ENCODE data around the gene INPP5A. TPM values are rescaled to one million over a fixed set of nuclear protein-coding genes. Genes with fewer than 3 reads are reported as not detected.

INPP5A gene
- total and polyA plus RNA-seq, 2 donors (not counting 1 experiment from before 2014, with no cell fraction given), result 9.3 to 87.8 TPM

GRCh38 chr10:132574288-132574687 lies 36.7 kb downstream of the INPP5A start:
- POLR2A ChIA-PET, result no interaction called here
- H3K4me1 ChIP-seq (ENCODE audit: control insufficient read depth in 2 of 2, insufficient read depth in 2 of 2, low read length in 2 of 2), result peaks cover 55 to 77% of the 10 kb centered on the region in 2 donors
- CTCF ChIA-PET, result interaction anchor here (1.1 kb wide), 1 partner anchor 81 kb away, joined by 3 read pairs; no protein-coding TSS in a partner anchor

More at GRCh38 chr10:132574288-132574687, 36.7 kb downstream of the INPP5A start:
- Histone ChIP-seq H3K9ac (ENCODE audit: low read length) (no peak overlapping the region), H3K36me3 (replicated peaks in 1 of 2; ENCODE audit: control extremely low read depth in 1 of 2, control insufficient read depth in 1 of 2, extremely low read depth in 1 of 2, insufficient read depth in 2 of 2, low read length in 1 of 2) (no peaks in the 10 kb centered on the region), H3K27ac (ENCODE audit: low read length in 2 of 2) (no peak overlapping the region), H3K9me3 (ENCODE audit: control extremely low read depth in 1 of 3, control insufficient read depth in 2 of 3, insufficient read depth in 1 of 3, low read length in 2 of 3) (no peaks in the 10 kb centered on the region), H3K27me3 (replicated peaks in 1 of 4; ENCODE audit: control extremely low read depth in 1 of 4, control insufficient read depth in 3 of 4, insufficient read depth in 4 of 4, low read length in 3 of 4) (no peaks in the 10 kb centered on the region), H3K79me2 (ENCODE audit: control insufficient read depth, insufficient read depth, low read length) (peaks cover 80% of the 10 kb centered on the region), H4K20me1 (ENCODE audit: control insufficient read depth, insufficient read depth, low read length, poor library complexity, severe bottlenecking) (peaks cover 71% of the 10 kb centered on the region), H2AFZ (ENCODE audit: insufficient read depth, low read depth, low read length, poor library complexity, severe bottlenecking) (no peak overlapping the region), H3K4me3 (ENCODE audit: control extremely low read depth in 1 of 5, extremely low read depth in 1 of 5, insufficient read depth in 1 of 5, low read depth in 2 of 5, low read length in 4 of 5) (no peak overlapping the region), H3K4me2 (replicated peaks; ENCODE audit: low read depth, low read length, poor library complexity, severe bottlenecking) (no peak overlapping the region)
- H3K27me3 Mint-ChIP-seq, result no peaks in the 10 kb centered on the region
- H3K9me3 Mint-ChIP-seq (ENCODE audit: insufficient read depth), result no peaks in the 10 kb centered on the region
- no peak overlapping the region for H3K4me3 Mint-ChIP-seq
- WGBS (ENCODE audit: insufficient coverage), result 100% methylated on average over 7 of the region's 8 CpGs
- H3K4me1 Mint-ChIP-seq, result peaks cover 41% of the 10 kb centered on the region
- ATAC-seq (ENCODE audit: low read depth) (no peak), DNase-seq (no peak)
- no peak overlapping the region for H3K27ac Mint-ChIP-seq
- no peak for TF ChIP-seq CTCF (IDR thresholded peaks at IDR 0.05)
- no peak for TF ChIP-seq EZH2 (IDR thresholded peaks at IDR 0.05; ENCODE audit: borderline replicate concordance, insufficient read depth, low read depth, low read length, poor library complexity, severe bottlenecking)
- intact Hi-C loops (cut with micrococcal nuclease), result loop anchor here (5.0 kb wide), 2 partner anchors 63 to 177 kb away; partner anchors contain the start of gene PWWP2B
